Measurements from ENCODE around the gene GABRR2.
"Not testable (repeated sequence)": the region's sequence is repeated elsewhere in the genome, so short reads cannot be mapped to it uniquely, and the experiment has no call there.

The GABRR2 gene

DNA sequence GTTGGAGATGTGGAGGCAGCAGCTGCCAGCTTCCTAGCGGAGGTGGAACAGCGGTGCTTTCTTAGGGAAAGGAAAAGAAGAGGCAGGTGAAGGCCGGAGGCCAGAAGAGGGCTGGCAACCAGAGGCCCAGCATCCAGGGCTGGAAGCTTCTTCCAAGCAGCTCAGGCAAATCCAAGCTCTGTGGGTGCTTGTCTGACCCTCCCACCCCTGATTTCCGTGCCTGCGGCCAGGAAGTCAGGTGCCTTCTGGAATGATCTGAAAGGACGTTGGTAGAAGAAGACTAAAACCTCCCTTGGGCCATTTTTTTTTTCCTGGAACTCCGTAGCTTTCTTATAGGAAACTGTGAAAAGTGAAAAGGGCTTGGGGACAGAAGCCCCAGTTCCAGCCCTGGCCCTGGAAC is 64.9 kb downstream of the GABRR2 start:
- TF ChIP-seq, protein P1, sequence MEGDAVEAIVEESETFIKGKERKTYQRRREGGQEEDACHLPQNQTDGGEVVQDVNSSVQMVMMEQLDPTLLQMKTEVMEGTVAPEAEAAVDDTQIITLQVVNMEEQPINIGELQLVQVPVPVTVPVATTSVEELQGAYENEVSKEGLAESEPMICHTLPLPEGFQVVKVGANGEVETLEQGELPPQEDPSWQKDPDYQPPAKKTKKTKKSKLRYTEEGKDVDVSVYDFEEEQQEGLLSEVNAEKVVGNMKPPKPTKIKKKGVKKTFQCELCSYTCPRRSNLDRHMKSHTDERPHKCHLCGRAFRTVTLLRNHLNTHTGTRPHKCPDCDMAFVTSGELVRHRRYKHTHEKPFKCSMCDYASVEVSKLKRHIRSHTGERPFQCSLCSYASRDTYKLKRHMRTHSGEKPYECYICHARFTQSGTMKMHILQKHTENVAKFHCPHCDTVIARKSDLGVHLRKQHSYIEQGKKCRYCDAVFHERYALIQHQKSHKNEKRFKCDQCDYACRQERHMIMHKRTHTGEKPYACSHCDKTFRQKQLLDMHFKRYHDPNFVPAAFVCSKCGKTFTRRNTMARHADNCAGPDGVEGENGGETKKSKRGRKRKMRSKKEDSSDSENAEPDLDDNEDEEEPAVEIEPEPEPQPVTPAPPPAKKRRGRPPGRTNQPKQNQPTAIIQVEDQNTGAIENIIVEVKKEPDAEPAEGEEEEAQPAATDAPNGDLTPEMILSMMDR (conservative IDR thresholded peaks at IDR 0.05): no peak
- no peak for TF ChIP-seq ZFX (IDR thresholded peaks at IDR 0.05)

DNA sequence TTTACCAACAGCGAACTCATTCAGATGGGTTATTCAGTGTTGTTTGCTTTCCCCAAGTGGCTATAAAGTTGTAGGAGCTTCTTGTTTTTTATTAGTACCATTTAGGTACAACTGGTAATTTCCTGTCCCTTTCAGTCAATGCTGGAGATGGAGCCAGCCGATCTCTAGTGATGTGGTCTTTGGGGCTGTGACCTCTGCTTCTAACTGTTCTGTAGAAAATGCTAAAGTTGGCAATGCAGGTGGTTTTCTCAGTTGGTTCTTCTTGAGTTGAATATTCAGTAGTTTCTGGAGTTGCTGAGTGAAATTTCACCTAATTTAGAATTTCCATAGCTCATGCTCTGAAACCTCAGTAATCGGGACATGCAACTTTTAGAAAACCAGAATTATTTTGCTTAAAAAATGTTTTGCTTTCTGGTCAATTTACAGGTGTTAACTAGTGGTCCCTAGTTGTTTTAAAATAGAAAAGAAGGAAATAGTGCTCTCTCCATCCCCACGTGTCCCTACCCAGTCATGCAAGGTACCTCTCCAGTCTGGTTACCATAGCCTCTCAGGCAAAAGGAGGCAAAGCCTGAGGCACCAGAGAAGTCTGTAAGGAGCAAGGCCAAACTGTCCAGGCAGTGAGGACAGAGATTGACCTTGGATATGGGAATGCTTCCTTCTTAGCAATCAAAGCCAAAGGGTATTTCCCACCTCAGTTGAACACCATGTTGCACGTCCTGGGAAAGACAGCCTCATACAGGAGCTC is 70.7 kb downstream of the GABRR2 start:
- no peak for TF ChIP-seq ZFX (IDR thresholded peaks at IDR 0.05)
- TF ChIP-seq, protein P1 (conservative IDR thresholded peaks at IDR 0.05): no peak
- H3K27ac ChIP-seq: no peak overlapping the region

More for the DNA sequence above, 64.9 kb downstream of the GABRR2 start:
- no peak overlapping the region for H3K27ac ChIP-seq

DNA sequence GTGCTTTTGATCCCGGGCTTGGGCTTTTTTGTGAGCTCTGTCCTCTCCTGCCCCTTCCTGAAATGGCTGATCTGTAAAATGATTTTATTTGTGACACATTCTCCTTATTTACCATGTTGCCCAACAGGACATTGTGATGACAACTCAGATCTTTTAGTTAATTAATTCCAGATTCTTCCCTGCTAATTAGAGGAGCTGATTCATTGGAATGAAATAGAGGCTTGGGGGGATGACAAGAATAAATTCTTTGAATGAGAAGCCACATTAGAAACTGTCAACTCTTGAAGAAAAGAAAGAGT is 71.8 kb downstream of the GABRR2 start:
- TF ChIP-seq, protein P1 (conservative IDR thresholded peaks at IDR 0.05): no peak
- TF ChIP-seq ZFX (IDR thresholded peaks at IDR 0.05): no peak
- no peak overlapping the region for H3K27ac ChIP-seq

DNA sequence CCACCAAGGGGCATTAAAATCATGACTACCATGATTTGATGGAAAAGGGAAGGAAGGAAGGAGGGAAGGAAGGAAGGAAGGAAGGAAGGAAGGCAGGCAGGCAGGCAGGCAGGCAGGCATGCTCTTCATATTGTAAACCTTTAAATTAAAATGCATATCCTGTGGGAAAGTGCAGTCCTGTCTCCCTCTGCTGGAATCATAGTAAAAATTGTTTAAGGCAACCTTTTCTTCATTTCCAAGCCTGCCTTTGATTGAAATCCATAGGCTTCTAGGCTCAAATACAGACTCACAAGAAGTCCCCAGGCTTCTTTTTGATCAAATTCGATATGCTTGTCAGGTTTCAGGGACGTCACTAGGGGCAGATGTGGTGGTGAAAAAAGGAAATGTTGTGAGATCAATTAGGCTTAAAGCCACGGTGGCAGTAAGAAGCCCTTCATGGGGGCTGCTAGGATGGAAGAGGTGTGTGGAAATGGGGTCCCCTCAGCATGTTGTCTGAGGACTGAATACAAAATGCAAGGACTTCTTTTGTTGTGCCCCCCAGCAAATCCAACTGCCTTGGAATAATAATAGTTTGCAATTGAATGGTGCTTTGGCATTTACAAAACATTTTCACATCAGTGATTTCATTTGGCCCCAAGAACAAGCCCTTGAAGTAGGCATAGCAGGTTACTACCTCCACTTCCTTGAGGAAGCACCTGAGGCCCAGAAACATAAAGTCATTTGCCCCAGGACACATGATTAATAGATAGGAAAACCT is 72.3 kb downstream of the GABRR2 start:
- H3K27ac ChIP-seq: no peak overlapping the region
- TF ChIP-seq, protein P1 (conservative IDR thresholded peaks at IDR 0.05): peak; percentile 31
- no peak for TF ChIP-seq ZFX (IDR thresholded peaks at IDR 0.05)

DNA sequence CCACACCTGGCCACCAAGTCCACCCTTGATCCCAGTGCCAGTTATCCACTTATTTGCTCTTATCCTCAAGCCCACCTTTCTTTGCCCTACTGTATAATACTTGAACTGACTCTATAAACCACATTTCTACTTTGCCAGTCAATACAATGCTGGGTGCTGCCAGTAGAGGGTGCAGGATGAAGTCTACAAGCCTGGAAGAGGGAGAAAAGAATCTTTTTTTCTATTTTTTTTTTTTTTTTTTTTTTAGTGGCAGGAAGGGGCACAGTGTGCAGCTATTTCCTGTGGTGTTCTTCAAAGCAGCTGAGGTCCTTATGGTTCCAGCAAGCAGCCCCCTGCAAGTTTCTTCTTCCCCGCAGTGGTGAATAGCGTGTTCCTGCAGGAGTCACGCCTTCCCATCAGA is 75.8 kb downstream of the GABRR2 start:
- H3K27ac ChIP-seq: no peak overlapping the region
- no peak for TF ChIP-seq ZFX (IDR thresholded peaks at IDR 0.05)
- TF ChIP-seq, protein P1 (conservative IDR thresholded peaks at IDR 0.05): peak; percentile 10

DNA sequence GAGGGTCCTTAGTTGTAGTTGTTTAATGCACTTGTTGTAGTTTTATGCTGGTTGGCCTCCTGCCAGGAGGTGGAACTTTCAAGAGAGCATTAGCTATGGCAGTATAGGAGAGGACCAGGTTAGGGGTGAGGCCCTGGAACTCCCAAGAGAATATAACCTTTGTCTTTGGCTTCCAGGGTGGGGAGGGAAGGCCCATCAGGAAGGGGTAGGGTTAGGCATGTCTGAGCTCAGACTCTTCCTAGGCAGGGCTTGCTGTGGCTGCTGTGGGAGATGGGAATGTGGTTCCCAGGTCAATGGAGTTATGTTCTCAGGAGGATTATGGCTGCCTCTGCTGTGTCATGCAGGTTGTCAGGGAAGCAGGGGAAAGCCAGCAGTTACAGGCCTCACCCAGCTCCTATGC is 77.9 kb downstream of the GABRR2 start:
- TF ChIP-seq, protein P1 (conservative IDR thresholded peaks at IDR 0.05): no peak
- no peak for TF ChIP-seq ZFX (IDR thresholded peaks at IDR 0.05)
- H3K27ac ChIP-seq: no peak overlapping the region

DNA sequence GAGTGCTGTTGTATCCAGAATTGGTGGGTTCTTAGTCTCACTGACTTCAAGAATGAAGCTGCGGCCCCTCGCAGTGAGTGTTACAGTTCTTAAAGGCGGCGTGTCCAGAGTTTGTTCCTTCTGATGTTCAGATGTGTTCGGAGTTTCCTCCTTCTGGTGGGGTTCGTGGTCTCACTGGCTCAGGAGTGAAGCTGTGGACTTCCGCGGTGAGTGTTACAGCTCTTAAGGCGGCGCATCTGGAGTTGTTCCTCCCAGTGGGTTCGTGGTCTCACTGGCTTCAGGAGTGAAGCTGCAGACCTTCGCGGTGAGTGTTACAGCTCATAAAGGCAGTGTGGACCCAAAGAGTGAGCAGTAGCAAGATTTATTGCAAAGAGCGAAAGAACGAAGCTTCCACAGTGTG is 81.5 kb downstream of the GABRR2 start:
- H3K27ac ChIP-seq: not testable (repeated sequence)

DNA sequence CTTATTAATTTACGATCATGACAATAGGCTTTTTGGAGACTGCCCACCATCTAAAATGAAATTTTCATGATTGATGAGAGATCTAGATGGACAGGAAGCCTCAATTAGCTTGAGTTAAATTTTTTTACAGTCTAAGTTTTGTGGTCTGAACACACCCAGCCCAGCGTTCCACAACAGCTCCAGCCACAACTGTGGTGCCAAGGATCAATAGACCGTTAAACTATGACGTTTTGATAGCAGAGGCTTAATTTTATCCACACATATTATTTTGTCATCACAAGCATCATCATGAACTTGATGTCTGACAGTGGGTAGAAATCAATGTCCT is 92.4 kb downstream of the GABRR2 start:
- H3K27ac ChIP-seq: no peak overlapping the region
- no peak for TF ChIP-seq ZFX (IDR thresholded peaks at IDR 0.05)

Measured in C4-2B (cell line).